K562 (cell line): ENCODE data around the gene TNN. TPM values are rescaled to one million over a fixed set of nuclear protein-coding genes. Genes with fewer than 3 reads are reported as not detected.

Source experiments
- ILK ChIP-seq: fragments of 450-650 bp; IDR thresholded peaks from 2 replicates; pipeline ENCODE4 v1.6.1; 2016; ENCODE audit warnings: missing genetic modification characterization, low read depth, mild to moderate bottlenecking, missing compliant biosample characterization, moderate library complexity, borderline replicate concordance
- REST ChIP-seq, 2 experiments: fragments of 450-650 bp; formaldehyde crosslinking in 1 of 2; IDR thresholded peaks; 2 replicates each; pipeline versions ENCODE4 v1.4.0 to v1.6.1; 2014 to 2020; ENCODE audit warnings: mild to moderate bottlenecking in 2 of 2, borderline replicate concordance in 1 of 2, low read depth in 1 of 2
- polyA plus RNA-seq, 8 experiments: library from polyadenylated mRNA; depleted of rRNA in 4 of 8; stranded (reverse) in 5 of 8; unstranded in 3 of 8; fragments of >200 nt; fragmentation: Nextera tagmentation in 2 of 8; fragmentation: Illumina TruSeq in 1 of 8; extraction: Ambion mirVana in 2 of 8; extraction: Trizol in 1 of 8; gene quantifications; 2 replicates each; pipeline versions ENCODE4 v1.2.1 to v1.2.3, GENCODE V29; 2011 to 2014; ENCODE audit warnings: inconsistent platforms in 1 of 8, missing spikeins in 1 of 8
- total RNA-seq, 7 experiments: library from RNA; depleted of rRNA in 6 of 7; stranded (reverse); fragments of >200 nt in 6 of 7; fragmentation: Illumina TruSeq in 2 of 7; extraction: Trizol in 2 of 7; gene quantifications; 2 replicates each; pipeline versions ENCODE4 v1.2.1 to v1.2.3, GENCODE V29; 2011 to 2021; ENCODE audit warnings: low replicate concordance in 1 of 7

TNN gene
- total and polyA plus RNA-seq, 9 of the 15 experiments (the other 6 are each of a cell fraction or from before 2014, with no cell fraction given): 0.01 to 0.09 (median 0.07) TPM; not detected in 4

GRCh38 chr1:175116210-175116798 lies 48.7 kb downstream of the TNN start (continued):
- TF ChIP-seq REST (IDR thresholded peaks at IDR 0.05; ENCODE audit: borderline replicate concordance) (no peak), REST (CRISPR knock-in tag; IDR thresholded peaks at IDR 0.05; ENCODE audit: low read depth) (no peak), ILK (tag) (no peak)
